Measurements from ENCODE around the gene MRPS35.
A peak's percentile ranks its signal among the peaks of the same experiment; 100 is the strongest.

MRPS35 gene

GRCh38 chr12:27710592-27711316 is at the start of gene MRPS35:
MRPS35 (plus strand) TSS chr12:27710832; CDS start chr12:27710844, 12 bp downstream.
- peak; percentile 68 for DNase-seq (ENCODE audit: low read depth, low spot score)

GRCh38 chr12:27665704-27666103 is 44.9 kb upstream of the MRPS35 start:
- DNase-seq (ENCODE audit: low read depth, low spot score), result no peak

GRCh38 chr12:27666510-27666909 is 44.1 kb upstream of the MRPS35 start:
- DNase-seq (ENCODE audit: low read depth, low spot score), result no peak

- no peak for DNase-seq (ENCODE audit: low read depth, low spot score)
These were observed 43.1 kb upstream of the MRPS35 start for GRCh38 chr12:27667540-27667939.

- no peak for DNase-seq (ENCODE audit: low read depth, low spot score)
These were observed 38.6 kb upstream of the MRPS35 start for GRCh38 chr12:27672051-27672450.

- no peak for DNase-seq (ENCODE audit: low read depth, low spot score)
These were observed 38.0 kb upstream of the MRPS35 start for GRCh38 chr12:27672643-27673042.

- DNase-seq (ENCODE audit: low read depth, low spot score), result no peak
These were observed 37.4 kb upstream of the MRPS35 start for GRCh38 chr12:27673101-27673718.

GRCh38 chr12:27674989-27675388 is 35.6 kb upstream of the MRPS35 start:
- no peak for DNase-seq (ENCODE audit: low read depth, low spot score)

GRCh38 chr12:27680619-27681018 is 30.0 kb upstream of the MRPS35 start:
- no peak for DNase-seq (ENCODE audit: low read depth, low spot score)

GRCh38 chr12:27682534-27682933 is 28.1 kb upstream of the MRPS35 start:
- DNase-seq (ENCODE audit: low read depth, low spot score), result no peak

GRCh38 chr12:27685274-27685673 is 25.4 kb upstream of the MRPS35 start:
- no peak for DNase-seq (ENCODE audit: low read depth, low spot score)

- DNase-seq (ENCODE audit: low read depth, low spot score), result no peak
These were observed 24.5 kb upstream of the MRPS35 start for GRCh38 chr12:27686147-27686546.

GRCh38 chr12:27688671-27689070 is 22.0 kb upstream of the MRPS35 start:
- DNase-seq (ENCODE audit: low read depth, low spot score), result no peak

GRCh38 chr12:27689558-27690180 is 21.0 kb upstream of the MRPS35 start:
- no peak for DNase-seq (ENCODE audit: low read depth, low spot score)

GRCh38 chr12:27693403-27693802 is 17.2 kb upstream of the MRPS35 start:
- DNase-seq (ENCODE audit: low read depth, low spot score), result no peak

- no peak for DNase-seq (ENCODE audit: low read depth, low spot score)
These were observed 14.9 kb upstream of the MRPS35 start for GRCh38 chr12:27695556-27696292.

GRCh38 chr12:27696293-27696652 is 14.4 kb upstream of the MRPS35 start, which contains the start of gene REP15:
REP15 (plus strand) TSS chr12:27696447; CDS start chr12:27696563, 116 bp downstream.
- DNase-seq (ENCODE audit: low read depth, low spot score), result no peak

- DNase-seq (ENCODE audit: low read depth, low spot score), result no peak
These were observed 13.6 kb upstream of the MRPS35 start for GRCh38 chr12:27696864-27697564.

- DNase-seq (ENCODE audit: low read depth, low spot score), result peak; percentile 38
These were observed 6.7 kb upstream of the MRPS35 start for GRCh38 chr12:27703720-27704452.

- DNase-seq (ENCODE audit: low read depth, low spot score), result no peak
These were observed 5.4 kb upstream of the MRPS35 start for GRCh38 chr12:27705263-27705662.

- DNase-seq (ENCODE audit: low read depth, low spot score), result no peak
These were observed 3.4 kb upstream of the MRPS35 start for GRCh38 chr12:27707216-27707615.

All from activated naive CD8-positive, alpha-beta T cell treated with anti-CD3 and anti-CD28 coated beads, Interleukin-2, amount 50 U/mL, for 16 hours (primary cell).